Measurements from ENCODE around the gene MOSMO.

The MOSMO gene

DNA sequence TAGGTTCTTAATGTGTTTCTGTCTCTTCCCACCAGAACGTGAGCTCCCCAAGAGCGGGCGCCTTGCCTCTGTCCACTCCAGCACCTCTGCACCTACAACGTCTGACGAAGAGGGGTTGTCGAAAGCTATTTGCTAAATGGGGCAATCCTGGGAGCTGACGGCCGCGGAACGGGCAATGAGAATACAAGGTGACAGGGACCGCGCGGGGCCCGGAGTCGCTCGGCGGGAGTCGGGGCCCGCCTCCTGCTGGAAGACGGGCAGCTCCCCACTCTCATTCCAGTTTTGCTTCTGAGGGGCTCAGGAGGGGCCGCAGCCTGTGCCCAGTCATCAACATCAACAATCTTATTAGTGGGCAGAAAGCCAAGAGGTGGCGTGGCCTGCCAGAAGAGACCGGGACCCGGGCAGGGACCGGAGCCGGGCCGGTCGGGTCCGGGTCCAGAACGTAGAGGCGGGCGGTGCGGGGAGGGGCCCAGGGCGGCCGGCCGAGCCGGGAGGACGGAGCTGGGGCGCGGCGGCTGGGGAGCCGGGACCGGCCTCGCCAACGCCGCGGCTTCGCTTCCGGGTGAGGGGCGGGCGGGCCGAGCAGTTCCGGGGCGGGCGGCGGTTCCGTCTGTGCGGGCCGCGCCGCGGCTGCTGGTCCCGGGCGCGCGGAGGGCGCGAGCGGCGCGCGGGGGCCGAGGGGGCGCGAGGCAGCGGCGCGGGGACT is at the start of gene MOSMO:
Gene MOSMO (plus strand): TSS at position 603 of the 706 bp plus-strand sequence. CDS start 191 bp downstream, outside the sequence.
- in situ Hi-C loops (cut with MboI; ENCODE audit: low sequenced_read_pairs): loop anchor here (10.0 kb wide), 1 partner anchor 177 kb away; no protein-coding TSS in a partner anchor

DNA sequence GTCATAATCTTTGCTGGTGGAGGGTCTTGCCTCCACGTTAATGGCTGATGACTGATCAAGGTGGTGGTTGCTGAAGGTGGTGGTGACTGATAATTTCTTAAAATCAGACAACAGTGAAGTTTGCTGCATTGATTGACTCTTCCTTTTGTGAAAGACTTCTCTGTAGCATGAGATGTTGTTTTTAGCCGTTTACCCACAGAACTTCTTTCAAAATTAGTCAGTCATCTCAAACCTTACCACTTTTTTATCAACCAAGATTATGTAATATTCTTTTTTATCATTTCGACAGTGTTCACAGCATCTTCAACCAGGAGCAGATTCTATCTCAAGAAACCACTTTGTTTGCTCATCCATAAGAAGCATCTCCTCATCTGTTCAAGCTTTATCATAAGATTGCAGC is 48.9 kb upstream of the MOSMO start:
- in situ Hi-C loops (cut with MboI; ENCODE audit: low sequenced_read_pairs): no loop called here

DNA sequence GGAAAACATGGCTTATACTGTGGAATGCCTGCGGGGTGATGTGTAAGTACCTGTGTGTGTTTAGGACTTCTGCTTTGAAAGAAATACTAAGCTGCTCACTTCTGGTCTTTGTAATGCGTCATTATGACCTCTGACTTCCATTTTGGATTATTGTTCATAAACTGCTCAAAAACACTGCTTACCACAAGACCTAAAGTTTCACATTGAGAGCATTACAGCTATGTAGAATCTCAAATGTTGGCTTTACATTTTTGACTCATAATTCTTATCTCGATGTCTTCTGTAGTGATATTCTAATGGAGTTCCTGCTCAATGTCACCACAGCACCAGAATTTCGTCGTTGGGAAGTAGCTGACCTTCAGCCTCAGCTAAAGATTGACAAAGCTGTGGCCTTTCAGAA is 45.4 kb upstream of the MOSMO start:
- in situ Hi-C loops (cut with MboI; ENCODE audit: low sequenced_read_pairs): no loop called here

DNA sequence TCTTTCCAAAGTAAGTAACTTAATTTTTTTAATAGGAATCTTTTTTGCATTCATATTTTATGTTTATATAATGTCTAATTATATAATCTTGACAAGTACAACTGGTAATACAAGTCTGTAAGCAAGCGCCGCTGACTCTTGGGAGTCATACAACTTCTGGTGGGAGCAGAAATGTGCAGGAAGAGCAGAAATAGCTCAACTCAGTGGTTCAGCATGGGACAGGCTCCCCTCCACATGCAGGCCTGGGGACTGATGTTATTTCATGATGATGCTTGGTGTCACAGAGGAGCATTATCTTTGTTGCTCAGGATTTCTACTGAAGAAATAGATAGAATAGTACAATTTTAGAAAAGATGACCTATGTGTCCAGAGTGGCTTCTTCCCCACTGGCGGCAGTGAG is 44.0 kb upstream of the MOSMO start:
- in situ Hi-C loops (cut with MboI; ENCODE audit: low sequenced_read_pairs): no loop called here

DNA sequence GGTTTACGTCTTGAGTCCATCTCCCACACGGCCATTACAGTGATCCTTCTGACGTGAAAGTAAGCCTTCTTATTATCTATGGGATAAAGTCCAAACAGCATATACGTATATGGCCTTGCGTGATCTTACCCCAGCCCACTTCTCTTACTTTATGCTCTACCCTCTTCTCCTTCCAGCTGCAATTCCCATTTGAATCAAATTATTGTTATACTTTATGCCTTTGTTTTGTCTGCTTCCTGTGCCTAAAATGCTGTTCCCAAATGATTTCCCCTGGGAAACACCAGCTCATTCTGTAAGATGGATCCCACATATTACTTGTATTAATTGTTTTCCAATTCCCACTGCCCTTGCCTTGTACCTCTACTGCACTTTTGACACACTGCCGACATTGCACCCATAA is 43.6 kb upstream of the MOSMO start:
- in situ Hi-C loops (cut with MboI; ENCODE audit: low sequenced_read_pairs): no loop called here

DNA sequence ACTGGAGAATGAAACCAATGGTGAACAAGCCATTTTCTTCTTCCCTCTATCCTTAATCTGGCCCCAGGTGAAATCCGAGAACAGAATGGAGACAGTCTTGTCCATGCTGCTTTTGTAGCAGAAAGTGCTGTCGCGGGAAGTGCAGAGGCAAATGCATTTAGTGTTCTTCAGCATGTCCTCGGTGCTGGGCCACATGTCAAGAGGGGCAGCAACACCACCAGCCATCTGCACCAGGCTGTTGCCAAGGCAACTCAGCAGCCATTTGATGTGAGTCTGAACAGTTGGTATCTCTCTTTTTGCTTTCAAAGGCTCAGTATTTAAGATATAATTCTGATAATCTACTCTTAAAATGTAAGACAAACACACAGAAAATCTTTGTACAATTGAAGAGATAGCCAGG is 36.1 kb upstream of the MOSMO start:
- in situ Hi-C loops (cut with MboI; ENCODE audit: low sequenced_read_pairs): no loop called here

DNA sequence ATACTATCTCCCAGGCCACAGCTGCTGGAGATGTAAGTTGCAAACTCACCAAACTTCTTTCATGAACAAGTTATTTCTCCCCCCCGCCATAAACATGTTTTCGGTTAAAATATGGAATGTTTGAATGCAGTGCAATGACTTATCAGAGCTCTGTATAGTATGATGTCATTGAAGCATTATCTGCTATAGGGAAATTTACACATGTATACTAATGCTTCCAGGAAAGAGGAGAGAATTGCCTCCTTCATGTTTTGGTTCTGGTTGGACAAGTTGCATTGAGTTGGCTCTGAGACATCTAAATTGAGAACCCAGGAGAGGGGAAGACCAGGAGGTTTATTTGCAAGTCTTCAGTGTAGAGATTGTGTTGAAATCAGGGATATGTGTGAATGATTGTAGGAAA is 34.0 kb upstream of the MOSMO start:
- in situ Hi-C loops (cut with MboI; ENCODE audit: low sequenced_read_pairs): no loop called here

DNA sequence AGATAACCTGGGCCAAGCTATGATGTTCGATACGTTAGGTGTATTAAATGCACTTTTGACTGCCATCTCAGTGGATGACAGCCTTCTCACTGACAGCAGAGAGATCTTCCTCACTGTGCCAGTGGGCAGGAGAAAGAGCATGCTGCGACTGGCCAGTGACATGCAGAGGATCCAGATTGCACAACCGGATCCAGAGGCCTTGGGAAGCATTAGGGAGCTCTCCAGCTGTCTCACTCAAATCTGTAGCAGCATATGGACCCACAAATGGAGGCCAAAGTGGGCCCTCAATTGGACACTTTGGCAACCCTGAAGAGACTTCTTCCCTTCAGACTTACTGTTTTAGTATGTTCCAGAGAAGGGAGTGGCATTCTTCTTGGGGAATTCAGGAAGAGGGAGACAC is 27.9 kb upstream of the MOSMO start:
- in situ Hi-C loops (cut with MboI; ENCODE audit: low sequenced_read_pairs): loop anchor here (25.0 kb wide), 1 partner anchor 307 kb away; the partner anchor contains the start of gene POLR3E

DNA sequence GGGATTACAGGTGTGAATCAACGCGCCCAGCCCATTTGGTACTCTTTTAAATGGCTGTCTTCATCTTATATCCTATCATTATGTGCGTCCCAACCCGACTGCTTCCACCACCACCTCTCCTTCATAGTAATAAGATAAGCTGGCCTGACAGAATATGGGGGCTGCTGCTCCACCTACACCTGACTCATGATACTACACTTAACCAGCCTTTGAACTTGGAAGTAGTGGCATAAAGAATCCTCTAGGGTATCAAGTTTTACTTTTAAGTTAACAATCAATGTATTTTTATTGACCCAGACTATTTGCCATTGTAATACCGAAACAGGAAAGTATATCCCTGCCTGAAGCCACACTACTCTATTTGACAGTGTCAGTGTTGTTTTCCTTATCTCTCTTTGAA is 25.8 kb upstream of the MOSMO start:
- in situ Hi-C loops (cut with MboI; ENCODE audit: low sequenced_read_pairs): loop anchor here (25.0 kb wide), 1 partner anchor 305 kb away; the partner anchor contains the start of gene POLR3E

DNA sequence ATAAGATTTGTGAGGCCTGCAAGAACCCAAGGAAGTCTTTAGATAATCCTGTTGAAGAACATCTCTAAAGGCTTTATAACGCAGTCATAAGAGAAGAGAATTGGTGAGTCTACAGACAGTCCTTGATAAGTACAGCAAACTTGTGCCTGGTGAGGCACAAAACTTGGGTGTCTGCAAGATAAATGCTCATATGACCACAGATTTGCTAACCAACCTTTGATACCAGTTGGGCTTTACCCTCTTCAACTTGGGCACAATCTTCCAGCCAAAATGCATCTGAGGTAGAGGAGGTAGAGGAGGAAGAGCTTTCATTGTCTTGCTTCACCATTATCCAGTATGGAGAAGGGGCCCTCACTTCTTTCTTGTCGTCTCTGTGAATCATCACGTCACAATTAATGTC is 23.8 kb upstream of the MOSMO start:
- in situ Hi-C loops (cut with MboI; ENCODE audit: low sequenced_read_pairs): loop anchor here (25.0 kb wide), 1 partner anchor 303 kb away; the partner anchor contains the start of gene POLR3E

DNA sequence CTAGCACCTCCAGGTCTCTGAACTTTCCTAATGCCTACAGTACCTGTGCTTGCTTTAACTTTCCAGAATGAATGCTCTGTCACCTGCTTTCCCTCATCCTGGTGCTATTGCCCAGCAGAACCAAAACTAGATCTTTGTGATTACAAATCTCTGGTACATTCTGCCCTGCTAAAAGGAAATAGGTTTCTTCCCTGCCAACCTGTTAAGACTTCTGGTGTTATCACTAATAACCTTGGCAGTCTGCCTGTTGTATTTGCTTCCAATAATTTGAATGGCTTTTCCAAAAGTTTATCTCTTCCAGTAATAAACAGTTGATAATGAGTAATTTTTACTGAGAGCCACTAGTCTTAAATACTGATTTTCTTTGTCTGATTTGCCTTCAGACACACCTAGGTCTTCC is 22.4 kb upstream of the MOSMO start:
- in situ Hi-C loops (cut with MboI; ENCODE audit: low sequenced_read_pairs): loop anchor here (25.0 kb wide), 1 partner anchor 302 kb away; the partner anchor contains the start of gene POLR3E

DNA sequence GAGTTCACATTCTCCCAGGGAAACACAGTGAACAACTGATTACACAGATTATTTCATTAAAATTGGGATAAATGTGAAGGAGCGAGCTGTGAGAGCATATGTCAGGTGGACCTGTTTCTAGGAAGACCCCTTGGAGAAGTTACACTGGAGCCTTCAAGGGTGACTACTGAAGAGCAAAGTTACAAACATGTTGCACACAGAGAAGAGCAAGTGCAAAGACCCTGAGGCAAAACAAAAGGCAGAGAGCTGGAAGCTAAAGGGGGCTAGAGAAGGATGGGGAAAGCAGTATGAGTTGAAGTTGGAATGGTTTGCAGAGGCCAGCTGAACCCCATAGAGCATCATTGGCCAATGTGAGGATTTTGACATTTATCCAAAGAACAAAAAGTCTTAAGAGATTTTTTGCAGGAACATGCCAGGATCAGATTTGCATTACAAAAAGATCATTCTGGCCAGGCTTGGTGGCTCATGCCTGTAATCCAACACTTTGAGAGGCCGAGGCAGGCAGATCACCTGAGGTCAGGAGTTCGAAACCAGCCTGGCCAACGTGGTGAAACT is 21.1 kb upstream of the MOSMO start:
- in situ Hi-C loops (cut with MboI; ENCODE audit: low sequenced_read_pairs): loop anchor here (25.0 kb wide), 1 partner anchor 301 kb away; the partner anchor contains the start of gene POLR3E

DNA sequence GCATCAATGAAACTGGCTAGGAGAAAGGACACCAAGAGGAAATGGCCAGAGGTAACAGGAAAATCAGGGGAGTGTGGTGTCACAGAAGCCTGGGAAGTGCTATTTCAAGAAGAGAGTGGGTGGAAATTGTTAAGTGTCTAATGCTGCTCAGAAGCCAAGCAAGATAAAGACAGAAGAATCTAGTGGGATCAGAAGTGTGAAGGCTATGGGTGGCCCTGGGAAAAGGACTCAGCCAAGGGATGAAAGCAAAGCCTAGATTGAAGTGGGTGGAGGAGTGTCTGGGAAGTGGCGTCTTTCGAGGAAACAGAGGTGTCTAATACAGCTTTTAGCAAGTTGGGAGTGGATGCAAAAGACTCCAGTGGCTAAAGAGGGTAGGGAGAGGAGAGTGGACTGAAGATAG is 20.4 kb upstream of the MOSMO start:
- in situ Hi-C loops (cut with MboI; ENCODE audit: low sequenced_read_pairs): loop anchor here (25.0 kb wide), 1 partner anchor 300 kb away; the partner anchor contains the start of gene POLR3E

DNA sequence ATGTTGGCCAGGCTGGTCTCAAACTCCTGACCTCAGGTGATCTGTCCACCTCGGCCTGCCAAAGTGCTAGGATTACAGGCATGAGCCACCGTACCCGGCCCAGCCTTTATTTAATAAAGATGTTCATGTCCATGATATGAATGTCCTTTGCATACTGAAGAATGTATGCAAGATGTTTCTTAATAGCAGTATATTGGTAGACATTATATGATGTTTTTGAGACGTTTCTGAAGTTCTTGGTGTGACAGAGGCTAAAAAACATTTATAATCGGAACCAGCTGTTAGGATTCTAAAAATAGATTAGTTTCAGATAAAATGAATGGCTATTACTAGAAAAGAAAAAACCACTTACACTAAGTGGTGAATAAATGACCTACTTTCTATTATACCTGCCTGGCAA is 18.8 kb upstream of the MOSMO start:
- in situ Hi-C loops (cut with MboI; ENCODE audit: low sequenced_read_pairs): loop anchor here (25.0 kb wide), 1 partner anchor 298 kb away; the partner anchor contains the start of gene POLR3E

DNA sequence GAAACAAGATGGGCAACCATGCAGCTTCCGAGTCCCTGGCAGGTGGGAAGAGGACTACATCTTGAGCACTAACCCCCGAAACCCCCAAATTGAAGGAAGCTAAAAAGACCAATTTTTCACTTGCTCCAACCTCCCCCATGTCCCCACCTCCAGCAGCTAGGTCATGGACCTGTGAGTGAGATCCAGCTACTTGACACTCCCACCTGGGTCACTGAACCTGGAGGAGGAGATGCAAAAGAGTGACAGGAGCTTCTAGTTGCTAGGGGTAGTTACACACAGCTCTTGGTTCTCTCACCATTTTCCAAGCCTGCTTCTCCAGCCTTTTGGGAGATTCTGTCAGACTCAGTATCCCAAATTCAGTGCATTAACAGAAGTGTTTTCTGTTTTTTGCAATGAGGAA is 18.2 kb upstream of the MOSMO start:
- in situ Hi-C loops (cut with MboI; ENCODE audit: low sequenced_read_pairs): loop anchor here (25.0 kb wide), 1 partner anchor 298 kb away; the partner anchor contains the start of gene POLR3E

DNA sequence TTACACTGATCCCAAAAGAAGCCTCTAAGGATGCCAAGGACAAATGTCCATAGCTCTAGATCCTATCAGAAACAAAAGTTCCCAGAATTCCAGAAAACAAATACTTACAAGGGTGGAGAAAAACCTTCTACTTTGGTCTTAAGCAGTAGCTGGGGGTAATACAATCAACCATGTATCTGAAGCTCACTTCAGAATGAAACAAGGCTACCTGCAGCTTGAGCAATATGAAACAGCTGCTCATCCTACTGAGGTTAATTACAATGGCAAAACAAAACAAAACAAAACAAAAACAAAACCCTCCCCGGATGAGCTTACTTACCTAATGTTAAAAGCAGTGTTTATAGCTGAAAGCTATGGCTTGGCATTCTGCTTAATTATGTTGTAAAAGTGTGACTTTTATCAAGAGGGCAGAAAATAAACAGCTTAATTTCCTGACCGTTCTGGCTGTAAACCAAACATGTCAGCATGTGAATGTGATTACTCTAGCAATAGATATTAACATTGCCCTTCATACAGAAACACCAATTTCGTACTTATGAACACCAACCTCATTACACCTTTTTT is 17.4 kb upstream of the MOSMO start:
- in situ Hi-C loops (cut with MboI; ENCODE audit: low sequenced_read_pairs): loop anchor here (25.0 kb wide), 1 partner anchor 297 kb away; the partner anchor contains the start of gene POLR3E

DNA sequence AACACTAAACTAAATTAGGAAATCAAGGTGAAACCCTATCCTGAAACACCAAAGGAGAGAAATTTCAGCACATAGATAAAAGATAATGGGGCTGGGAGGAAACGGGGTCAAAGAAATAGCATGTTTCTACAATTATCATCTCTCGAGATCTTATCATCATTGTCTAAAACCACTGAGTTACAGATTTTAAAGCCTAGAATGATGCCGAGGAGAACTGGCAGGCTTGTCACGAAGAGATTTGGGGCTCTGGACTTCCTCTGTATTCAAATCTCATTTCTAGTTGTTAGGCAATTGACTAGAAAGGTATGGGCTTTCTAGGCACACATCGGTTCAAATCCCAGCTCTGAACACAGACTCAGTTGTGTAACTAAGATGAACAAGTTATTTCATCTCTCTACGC is 16.3 kb upstream of the MOSMO start:
- in situ Hi-C loops (cut with MboI; ENCODE audit: low sequenced_read_pairs): loop anchor here (25.0 kb wide), 1 partner anchor 296 kb away; the partner anchor contains the start of gene POLR3E

DNA sequence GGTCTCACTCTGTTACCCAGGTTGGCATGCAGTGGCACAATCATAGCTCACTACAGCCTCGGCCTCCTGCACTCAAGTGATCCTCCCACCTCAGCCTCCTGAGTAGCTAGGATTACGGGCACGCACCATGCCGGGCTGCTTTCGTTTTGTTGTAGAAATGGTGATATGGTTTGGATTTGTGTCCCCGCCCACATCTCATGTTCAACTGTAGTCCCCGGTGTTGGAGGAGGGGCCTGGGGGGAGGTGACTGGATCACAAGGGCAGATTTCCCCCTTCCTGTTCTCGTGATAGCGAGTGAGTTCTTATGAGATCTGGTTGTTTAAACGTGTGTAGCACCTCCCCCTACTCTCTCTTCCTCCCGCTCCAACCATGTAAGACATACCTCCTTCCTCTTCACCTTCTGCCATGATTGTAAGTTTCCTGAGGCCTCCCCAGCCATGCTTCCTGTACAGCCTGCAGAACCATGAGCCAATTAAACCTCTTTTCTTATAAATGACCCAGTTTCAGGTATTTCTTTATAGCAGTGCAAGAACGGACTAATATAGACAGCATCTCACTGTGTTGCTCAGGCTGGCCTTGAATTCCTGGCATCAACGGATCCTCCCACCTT is 12.9 kb upstream of the MOSMO start:
- in situ Hi-C loops (cut with MboI; ENCODE audit: low sequenced_read_pairs): loop anchor here (25.0 kb wide), 1 partner anchor 292 kb away; the partner anchor contains the start of gene POLR3E

DNA sequence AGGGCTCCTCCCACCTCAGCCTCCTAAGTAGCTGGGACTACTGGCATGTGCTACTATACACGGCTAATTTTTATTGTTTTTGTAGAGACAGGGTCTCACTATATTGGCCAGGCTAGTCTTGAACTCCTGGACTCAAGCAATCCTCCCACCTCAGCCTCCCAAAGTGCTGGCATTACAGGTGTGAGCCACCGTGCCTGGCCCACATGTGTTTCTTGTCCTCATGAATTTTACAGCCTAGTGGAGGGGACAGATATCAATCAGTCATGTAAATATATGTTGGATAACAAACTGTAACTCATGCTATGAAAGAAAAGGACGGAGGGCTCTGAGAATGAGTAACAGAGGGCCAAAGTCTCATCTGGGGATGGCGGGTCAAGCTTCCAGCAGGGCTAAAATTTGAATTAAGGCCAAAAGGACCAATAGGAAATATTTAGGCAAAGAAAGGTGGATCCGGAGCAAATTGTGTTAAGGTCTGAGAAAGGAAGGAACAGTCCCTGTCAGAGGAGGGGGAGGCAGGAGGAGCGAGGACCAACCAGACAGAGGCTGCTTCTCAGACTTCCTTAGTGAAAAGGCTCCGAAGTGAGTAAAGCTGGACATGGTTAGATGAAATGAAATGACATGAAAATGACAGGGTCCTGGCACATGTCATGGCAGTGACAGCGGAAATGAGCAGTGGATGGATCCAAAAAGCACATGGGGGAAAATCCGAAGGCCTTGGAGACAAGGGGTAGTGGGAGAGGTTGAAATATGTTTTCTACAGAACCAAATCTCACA is 10.8 kb upstream of the MOSMO start:
- in situ Hi-C loops (cut with MboI; ENCODE audit: low sequenced_read_pairs): loop anchor here (25.0 kb wide), 1 partner anchor 290 kb away; the partner anchor contains the start of gene POLR3E

Measured in HL-60/S4 treated with phorbol 12-myristate 13-acetate at 8.2 ng/mL for 4 days and 3 days (cell line).